K562 (cell line): ENCODE data around the gene KCNV2. TPM values are rescaled to one million over a fixed set of nuclear protein-coding genes. Genes with fewer than 3 reads are reported as not detected.

Experiments
- CREB3 ChIP-seq: fragments of 450-650 bp; conservative IDR thresholded peaks from 2 replicates; pipeline ENCODE4 v1.6.1; 2016; ENCODE audit warnings: missing genetic modification characterization, low read depth, mild to moderate bottlenecking, missing compliant biosample characterization, moderate library complexity
- CTCFL ChIP-seq: IDR thresholded peaks from 2 replicates; pipeline ENCODE4 v1.6.1; 2011; ENCODE audit warnings: borderline replicate concordance, low read depth, mild to moderate bottlenecking, moderate library complexity, low read length; ENCODE audit not compliant: insufficient read depth, poor library complexity, severe bottlenecking
- DNMT1 ChIP-seq: fragments of 450-650 bp; IDR thresholded peaks from 2 replicates; pipeline ENCODE4 v1.6.1; 2016; ENCODE audit warnings: antibody characterized with exemption, mild to moderate bottlenecking
- GATAD2A ChIP-seq: fragments of 450-650 bp; IDR thresholded peaks from 2 replicates; pipeline ENCODE4 v1.6.1; 2017
- GTF3C2 ChIP-seq: IDR thresholded peaks from 3 replicates; pipeline ENCODE4 v1.6.1; 2011; ENCODE audit warnings: borderline replicate concordance, mild to moderate bottlenecking, moderate library complexity; ENCODE audit not compliant: insufficient read length; ENCODE audit errors: extremely low read depth
- MAZ ChIP-seq, 2 experiments: fragments of 450-650 bp in 1 of 2; sonication (generic) in 1 of 2; formaldehyde crosslinking; IDR thresholded peaks in 1 of 2; conservative IDR thresholded peaks in 1 of 2; 2 replicates each; pipeline versions ENCODE4 v1.4.0 to v1.5.0; 2020; ENCODE audit warnings: mild to moderate bottlenecking in 1 of 2, missing genetic modification reagents in 1 of 2
- MTA2 ChIP-seq: fragments of 450-650 bp; IDR thresholded peaks from 2 replicates; pipeline ENCODE4 v1.6.1; 2016; ENCODE audit warnings: low read depth
- PTTG1 ChIP-seq: fragments of 450-650 bp; IDR thresholded peaks from 2 replicates; pipeline ENCODE4 v1.6.1; 2016; ENCODE audit warnings: low read depth, mild to moderate bottlenecking, missing genetic modification characterization, missing compliant biosample characterization
- RCOR1 ChIP-seq, 2 experiments: IDR thresholded peaks; 2 replicates each; pipeline ENCODE4 v1.6.1; 2012; ENCODE audit warnings: low read depth in 2 of 2, low read length in 2 of 2, borderline replicate concordance in 1 of 2, improper control_type of control experiment in 1 of 2
- THAP7 ChIP-seq: fragments of 250-450 bp; sonication (Bioruptor Pico); IDR thresholded peaks from 2 replicates; pipeline ENCODE4 v1.5.0; 2021
- ZKSCAN8 ChIP-seq: fragments of 200-800 bp; sonication (Bioruptor generic); IDR thresholded peaks from 2 replicates; pipeline ENCODE4 v1.6.1; 2016; ENCODE audit warnings: missing genetic modification characterization, missing compliant biosample characterization
- polyA plus RNA-seq, 8 experiments: library from polyadenylated mRNA; depleted of rRNA in 4 of 8; stranded (reverse) in 5 of 8; unstranded in 3 of 8; fragments of >200 nt; fragmentation: Nextera tagmentation in 2 of 8; fragmentation: Illumina TruSeq in 1 of 8; extraction: Ambion mirVana in 2 of 8; extraction: Trizol in 1 of 8; gene quantifications; 2 replicates each; pipeline versions ENCODE4 v1.2.1 to v1.2.3, GENCODE V29; 2011 to 2014; ENCODE audit warnings: inconsistent platforms in 1 of 8, missing spikeins in 1 of 8
- total RNA-seq, 7 experiments: library from RNA; depleted of rRNA in 6 of 7; stranded (reverse); fragments of >200 nt in 6 of 7; fragmentation: Illumina TruSeq in 2 of 7; extraction: Trizol in 2 of 7; gene quantifications; 2 replicates each; pipeline versions ENCODE4 v1.2.1 to v1.2.3, GENCODE V29; 2011 to 2021; ENCODE audit warnings: low replicate concordance in 1 of 7

KCNV2 gene
- total and polyA plus RNA-seq, 9 of the 15 experiments (the other 6 are each of a cell fraction or from before 2014, with no cell fraction given): 0.03 TPM; not detected in 8

- TF ChIP-seq GTF3C2 (no peak), GATAD2A (no peak), RCOR1 (IDR thresholded peaks at IDR 0.05; ENCODE audit: borderline replicate concordance in 1 of 2, low read depth in 2 of 2, low read length in 2 of 2) (no peak), THAP7 (CRISPR knock-in tag) (no peak), CREB3 (no peak), PTTG1 (tag) (no peak), DNMT1 (no peak), MAZ (CRISPR knock-in tag; conservative IDR thresholded peaks at IDR 0.05 in 1 of 2, IDR thresholded peaks at IDR 0.05 in 1 of 2) (0 out of 4 replicates have a peak, but pooled peaks of 1 of the 2 experiments have one; percentile 20), CTCFL (no peak), MTA2 (no peak), ZKSCAN8 (CRISPR knock-in tag) (no peak)
Measured at GRCh38 chr9:2727966-2728613, 10.8 kb downstream of the KCNV2 start (continued).
